Tibial nerve (tissue), 4 donors: ENCODE measurements around the gene NR2F1.

ENCODE experiments used
- EP300 ChIP-seq, 2 donors: sonication (generic); formaldehyde crosslinking; IDR thresholded peaks; one replicate each; pipeline ENCODE4 v1.6.1; 2017; ENCODE audit warnings: antibody characterized with exemption in 2 of 2, mild to moderate bottlenecking in 1 of 2
- POLR2A ChIP-seq, 2 donors: fragments of 450-650 bp; IDR thresholded peaks; one replicate each; pipeline ENCODE4 v1.6.1; 2017; ENCODE audit warnings: antibody characterized with exemption in 2 of 2, mild to moderate bottlenecking in 2 of 2, moderate library complexity in 2 of 2
- TF ChIP-seq, protein P1 (sequence below), 5 experiments: fragments of 200-600 bp in 3 of 5; fragments of 450-650 bp in 2 of 5; sonication (generic) in 3 of 5; IDR thresholded peaks; one replicate each; pipeline ENCODE4 v1.5.1; 2016 to 2019; ENCODE audit warnings: antibody characterized with exemption in 5 of 5, mild to moderate bottlenecking in 3 of 5, moderate library complexity in 2 of 5

DNA sequence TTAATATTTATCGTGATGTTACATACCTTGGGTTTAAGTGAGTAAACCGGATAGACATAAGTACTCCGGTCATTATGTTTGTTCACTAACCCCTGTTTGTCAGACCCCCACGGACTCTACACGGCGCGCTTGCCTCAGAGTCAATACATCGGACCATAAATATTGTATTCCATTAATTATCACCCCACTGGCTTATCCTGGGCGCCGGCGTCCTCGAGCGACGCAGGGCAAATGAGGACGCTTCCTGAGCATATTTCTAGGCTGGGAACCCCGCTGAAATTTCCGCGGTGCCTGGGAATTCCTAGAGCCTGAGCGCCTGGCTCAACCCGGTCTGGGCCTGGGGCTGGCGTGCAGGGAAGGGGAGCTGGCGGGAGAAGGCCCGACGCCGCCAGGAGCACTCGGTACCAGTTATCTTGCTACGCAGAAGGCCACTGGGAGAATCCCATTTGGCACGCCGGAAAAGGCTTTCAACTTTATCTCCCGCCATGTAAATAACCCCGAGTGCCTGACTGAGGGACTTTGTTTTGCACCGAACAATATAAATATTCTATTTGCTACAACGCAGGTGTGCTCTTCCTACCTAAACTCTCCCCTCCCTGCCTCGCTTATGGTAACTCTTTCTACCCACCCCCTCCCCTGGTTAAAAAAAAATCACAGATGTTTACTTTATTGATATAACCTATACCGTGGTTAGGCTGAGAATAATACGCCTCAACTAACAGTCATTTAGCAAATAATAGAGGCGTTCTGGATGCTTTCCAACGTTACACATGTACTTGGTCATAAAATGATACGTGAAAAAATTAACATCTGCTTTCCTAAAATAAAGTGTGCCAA, 19.4 kb downstream of the NR2F1 start:
- TF ChIP-seq, protein P1, sequence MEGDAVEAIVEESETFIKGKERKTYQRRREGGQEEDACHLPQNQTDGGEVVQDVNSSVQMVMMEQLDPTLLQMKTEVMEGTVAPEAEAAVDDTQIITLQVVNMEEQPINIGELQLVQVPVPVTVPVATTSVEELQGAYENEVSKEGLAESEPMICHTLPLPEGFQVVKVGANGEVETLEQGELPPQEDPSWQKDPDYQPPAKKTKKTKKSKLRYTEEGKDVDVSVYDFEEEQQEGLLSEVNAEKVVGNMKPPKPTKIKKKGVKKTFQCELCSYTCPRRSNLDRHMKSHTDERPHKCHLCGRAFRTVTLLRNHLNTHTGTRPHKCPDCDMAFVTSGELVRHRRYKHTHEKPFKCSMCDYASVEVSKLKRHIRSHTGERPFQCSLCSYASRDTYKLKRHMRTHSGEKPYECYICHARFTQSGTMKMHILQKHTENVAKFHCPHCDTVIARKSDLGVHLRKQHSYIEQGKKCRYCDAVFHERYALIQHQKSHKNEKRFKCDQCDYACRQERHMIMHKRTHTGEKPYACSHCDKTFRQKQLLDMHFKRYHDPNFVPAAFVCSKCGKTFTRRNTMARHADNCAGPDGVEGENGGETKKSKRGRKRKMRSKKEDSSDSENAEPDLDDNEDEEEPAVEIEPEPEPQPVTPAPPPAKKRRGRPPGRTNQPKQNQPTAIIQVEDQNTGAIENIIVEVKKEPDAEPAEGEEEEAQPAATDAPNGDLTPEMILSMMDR (IDR thresholded peaks at IDR 0.05) = no peak
- TF ChIP-seq EP300 (IDR thresholded peaks at IDR 0.05) = no peak
- no peak for TF ChIP-seq POLR2A (IDR thresholded peaks at IDR 0.05)
